Transverse colon (tissue), 4 donors: ENCODE results near the gene HIP1.

Source experiments
- EP300 ChIP-seq: sonication (generic); formaldehyde crosslinking; IDR thresholded peaks from one replicate; pipeline ENCODE4 v1.6.1; 2017; ENCODE audit warnings: antibody characterized with exemption, low read depth
- POLR2A ChIP-seq: fragments of 450-650 bp; IDR thresholded peaks from one replicate; pipeline ENCODE4 v1.6.1; 2016; ENCODE audit warnings: antibody characterized with exemption, mild to moderate bottlenecking, moderate library complexity
- POLR2AphosphoS5 ChIP-seq, 3 donors: sonication (generic); formaldehyde crosslinking; IDR thresholded peaks; one replicate each; pipeline ENCODE4 v1.6.1; 2016; ENCODE audit warnings: antibody characterized with exemption in 3 of 3
- TF ChIP-seq, protein P1 (sequence below), 5 experiments: fragments of 200-600 bp in 3 of 5; fragments of 450-650 bp in 2 of 5; sonication (generic) in 3 of 5; IDR thresholded peaks; 1 replicate in 2 of 5; 2 replicates in 3 of 5; pipeline ENCODE4 v1.5.1; 2016 to 2017; ENCODE audit warnings: antibody characterized with exemption in 5 of 5, inconsistent platforms in 3 of 5, mild to moderate bottlenecking in 2 of 5, moderate library complexity in 1 of 5

DNA sequence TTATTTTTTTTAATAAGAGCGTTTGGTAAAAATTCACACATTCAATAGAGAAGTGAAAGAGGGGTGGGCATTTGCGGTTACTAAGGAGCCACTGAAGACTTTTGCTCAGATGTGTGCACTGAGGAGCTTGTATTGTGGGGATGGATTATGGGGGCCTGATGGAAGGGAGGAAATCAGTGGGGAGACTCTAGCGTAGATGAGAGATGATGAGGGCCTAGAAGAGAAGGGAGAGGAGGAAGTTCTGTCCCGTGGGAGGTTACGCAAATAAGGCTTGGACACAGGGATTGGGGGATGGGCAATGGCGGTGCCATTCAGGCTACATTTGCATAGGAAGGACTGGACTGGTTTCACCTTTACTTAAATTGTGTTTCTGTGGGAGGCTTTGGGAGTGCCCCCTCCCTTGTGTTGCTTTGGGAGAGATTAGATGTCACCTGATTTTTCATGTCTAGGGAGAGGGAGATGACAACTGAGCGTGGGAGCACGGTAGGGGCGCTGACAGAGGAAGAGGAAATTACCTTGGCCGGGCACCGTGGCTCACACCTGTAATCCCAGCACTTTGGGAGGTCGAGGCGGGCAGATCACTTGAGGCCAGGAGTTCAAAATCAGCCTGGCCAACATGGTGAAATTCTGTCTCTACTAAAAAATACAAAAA, 2.2 kb upstream of the HIP1 start:
- no peak for TF ChIP-seq POLR2A
- TF ChIP-seq, protein P1, sequence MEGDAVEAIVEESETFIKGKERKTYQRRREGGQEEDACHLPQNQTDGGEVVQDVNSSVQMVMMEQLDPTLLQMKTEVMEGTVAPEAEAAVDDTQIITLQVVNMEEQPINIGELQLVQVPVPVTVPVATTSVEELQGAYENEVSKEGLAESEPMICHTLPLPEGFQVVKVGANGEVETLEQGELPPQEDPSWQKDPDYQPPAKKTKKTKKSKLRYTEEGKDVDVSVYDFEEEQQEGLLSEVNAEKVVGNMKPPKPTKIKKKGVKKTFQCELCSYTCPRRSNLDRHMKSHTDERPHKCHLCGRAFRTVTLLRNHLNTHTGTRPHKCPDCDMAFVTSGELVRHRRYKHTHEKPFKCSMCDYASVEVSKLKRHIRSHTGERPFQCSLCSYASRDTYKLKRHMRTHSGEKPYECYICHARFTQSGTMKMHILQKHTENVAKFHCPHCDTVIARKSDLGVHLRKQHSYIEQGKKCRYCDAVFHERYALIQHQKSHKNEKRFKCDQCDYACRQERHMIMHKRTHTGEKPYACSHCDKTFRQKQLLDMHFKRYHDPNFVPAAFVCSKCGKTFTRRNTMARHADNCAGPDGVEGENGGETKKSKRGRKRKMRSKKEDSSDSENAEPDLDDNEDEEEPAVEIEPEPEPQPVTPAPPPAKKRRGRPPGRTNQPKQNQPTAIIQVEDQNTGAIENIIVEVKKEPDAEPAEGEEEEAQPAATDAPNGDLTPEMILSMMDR (IDR thresholded peaks at IDR 0.05): no peak
- TF ChIP-seq EP300: no peak
- no peak for TF ChIP-seq POLR2AphosphoS5 (IDR thresholded peaks at IDR 0.05)
